Ascending aorta (tissue), 2 donors: ENCODE measurements around the gene AMPD1. TPM values are rescaled to one million over a fixed set of nuclear protein-coding genes. Genes with fewer than 3 reads are reported as not detected.

Experiments
- DNase-seq, 2 donors: peaks; one replicate each; pipeline ENCODE4 v3.0.0-alpha.2; 2019; ENCODE audit warnings: low spot score in 2 of 2
- H3K27ac ChIP-seq, 2 donors: fragments of 200-600 bp; sonication (generic); one replicate each; pipeline ENCODE4 v1.5.1; 2016 to 2017; ENCODE audit warnings: mild to moderate bottlenecking in 1 of 2
- H3K27me3 ChIP-seq: fragments of 200-600 bp; sonication (generic); one replicate; pipeline ENCODE4 v1.5.1; 2017
- H3K36me3 ChIP-seq, 2 donors: fragments of 200-600 bp; sonication (generic); one replicate each; pipeline ENCODE4 v1.5.1; 2016
- H3K4me1 ChIP-seq, 2 donors: fragments of 200-600 bp; sonication (generic); one replicate each; pipeline ENCODE4 v1.5.1; 2016 to 2017; ENCODE audit warnings: mild to moderate bottlenecking in 1 of 2
- H3K4me3 ChIP-seq, 2 donors: fragments of 200-600 bp; sonication (generic); one replicate each; pipeline ENCODE4 v1.5.1; 2016 to 2017; ENCODE audit warnings: mild to moderate bottlenecking in 1 of 2
- H3K9me3 ChIP-seq, 2 donors: fragments of 200-600 bp; sonication (generic); one replicate each; pipeline ENCODE4 v1.5.1; 2016
- intact Hi-C: fragments of 100-400 bp; cut with DNase I; formaldehyde crosslinking; loops from one replicate; pipeline ENCODE4 v1.15.1; 2023
- total RNA-seq: library from RNA; depleted of rRNA; stranded (reverse); fragments of >200 nt; gene quantifications from one replicate; pipeline ENCODE4 v1.1.0, GENCODE V29; 2016
- TF ChIP-seq, protein P1 (sequence below), 3 experiments: fragments of 200-600 bp in 2 of 3; fragments of 450-650 bp in 1 of 3; sonication (generic) in 2 of 3; IDR thresholded peaks; one replicate each; pipeline ENCODE4 v1.5.1; 2016 to 2019; ENCODE audit warnings: antibody characterized with exemption in 3 of 3, mild to moderate bottlenecking in 1 of 3, moderate library complexity in 1 of 3

Gene AMPD1
- total RNA-seq, result not detected

DNA sequence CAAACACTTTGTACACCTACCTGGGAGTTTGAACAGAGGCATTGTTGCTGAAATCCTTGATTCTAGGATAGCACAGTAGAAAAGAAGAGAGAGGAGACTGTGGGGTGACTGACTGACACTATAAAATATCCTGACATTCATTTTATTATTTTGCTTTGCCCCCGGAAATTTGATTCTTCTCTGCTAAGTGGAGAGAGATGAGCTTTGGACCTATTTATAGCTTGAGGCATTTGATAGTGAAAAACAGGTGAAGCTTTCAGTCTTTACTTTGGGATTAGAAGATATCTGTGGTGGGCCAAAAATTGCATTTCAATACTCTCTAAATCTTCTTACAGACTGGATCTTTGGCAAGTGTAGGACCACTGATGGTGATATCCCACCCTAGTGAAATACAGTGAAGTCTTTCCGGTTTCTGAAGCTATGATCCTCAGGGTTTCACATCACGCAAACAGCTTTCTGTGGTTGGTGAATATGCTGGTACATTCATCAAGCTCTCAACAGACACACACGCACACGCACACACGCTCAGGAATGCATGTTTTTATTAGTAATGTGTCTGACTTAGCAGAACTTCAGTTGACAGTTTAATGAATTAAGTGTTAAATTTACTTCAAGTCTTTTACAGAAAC is at the start of gene AMPD1:
AMPD1 (minus strand) TSS at position 117 of the 629 bp plus-strand sequence; CDS start at position 42, 75 bp downstream.
- no peaks in the 10 kb centered on the region for H3K27me3 ChIP-seq
- no peaks in the 10 kb centered on the region for H3K9me3 ChIP-seq
- intact Hi-C loops, result no loop called here
- no peak within 1 kb of the TSS for H3K27ac ChIP-seq
- no peak for DNase-seq
- no peaks in the 10 kb centered on the region for H3K4me1 ChIP-seq
- H3K36me3 ChIP-seq, result no peaks in the 10 kb centered on the region
- H3K4me3 ChIP-seq, result no peak within 1 kb of the TSS
- TF ChIP-seq, protein P1, sequence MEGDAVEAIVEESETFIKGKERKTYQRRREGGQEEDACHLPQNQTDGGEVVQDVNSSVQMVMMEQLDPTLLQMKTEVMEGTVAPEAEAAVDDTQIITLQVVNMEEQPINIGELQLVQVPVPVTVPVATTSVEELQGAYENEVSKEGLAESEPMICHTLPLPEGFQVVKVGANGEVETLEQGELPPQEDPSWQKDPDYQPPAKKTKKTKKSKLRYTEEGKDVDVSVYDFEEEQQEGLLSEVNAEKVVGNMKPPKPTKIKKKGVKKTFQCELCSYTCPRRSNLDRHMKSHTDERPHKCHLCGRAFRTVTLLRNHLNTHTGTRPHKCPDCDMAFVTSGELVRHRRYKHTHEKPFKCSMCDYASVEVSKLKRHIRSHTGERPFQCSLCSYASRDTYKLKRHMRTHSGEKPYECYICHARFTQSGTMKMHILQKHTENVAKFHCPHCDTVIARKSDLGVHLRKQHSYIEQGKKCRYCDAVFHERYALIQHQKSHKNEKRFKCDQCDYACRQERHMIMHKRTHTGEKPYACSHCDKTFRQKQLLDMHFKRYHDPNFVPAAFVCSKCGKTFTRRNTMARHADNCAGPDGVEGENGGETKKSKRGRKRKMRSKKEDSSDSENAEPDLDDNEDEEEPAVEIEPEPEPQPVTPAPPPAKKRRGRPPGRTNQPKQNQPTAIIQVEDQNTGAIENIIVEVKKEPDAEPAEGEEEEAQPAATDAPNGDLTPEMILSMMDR (IDR thresholded peaks at IDR 0.05), result no peak

DNA sequence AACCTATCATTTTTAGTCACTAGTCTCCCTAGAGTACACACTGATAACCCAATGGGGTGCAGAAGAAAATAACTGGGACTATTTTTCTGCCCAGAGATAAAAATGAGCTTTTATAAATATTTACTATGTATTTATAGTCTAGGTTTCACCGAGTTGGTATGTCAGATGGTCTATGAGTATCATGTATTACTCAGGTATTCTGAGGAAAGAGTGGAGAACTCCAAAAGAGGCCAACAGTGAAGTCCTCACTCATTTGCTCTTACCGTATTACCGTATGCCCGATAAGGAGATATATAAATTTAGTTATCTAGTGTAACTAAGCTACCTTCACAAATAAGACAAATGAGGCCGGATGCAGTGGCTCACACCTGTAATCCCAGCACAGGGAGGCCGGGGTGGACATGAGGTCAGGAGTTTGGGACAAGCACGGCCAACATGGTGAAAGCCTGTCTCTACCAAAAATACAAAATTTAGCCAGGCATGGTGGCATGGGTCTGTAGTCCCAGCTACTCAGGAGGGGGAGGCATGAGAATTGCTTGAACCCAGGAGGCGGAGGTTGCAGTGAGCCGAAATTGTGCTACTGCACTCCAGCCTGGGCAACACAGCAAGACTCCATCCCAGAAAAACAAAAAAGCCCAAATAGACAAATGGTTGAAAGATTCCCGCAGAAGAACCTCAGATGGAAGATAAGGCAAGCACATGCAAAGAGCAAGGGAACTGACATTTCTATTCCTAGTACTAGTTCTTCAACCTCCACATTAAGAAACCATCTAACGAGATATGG is 46.8 kb upstream of the AMPD1 start:
- Histone ChIP-seq H3K4me1 (no peaks in the 10 kb centered on the region), H3K4me3 (no peak overlapping the region), H3K27me3 (no peaks in the 10 kb centered on the region), H3K9me3 (no peaks in the 10 kb centered on the region), H3K36me3 (peaks cover 16 to 43% of the 10 kb centered on the region in 2 donors), H3K27ac (no peak overlapping the region)
- intact Hi-C loops, result no loop called here
- TF ChIP-seq, protein P1 (IDR thresholded peaks at IDR 0.05), result no peak
- DNase-seq, result no peak

DNA sequence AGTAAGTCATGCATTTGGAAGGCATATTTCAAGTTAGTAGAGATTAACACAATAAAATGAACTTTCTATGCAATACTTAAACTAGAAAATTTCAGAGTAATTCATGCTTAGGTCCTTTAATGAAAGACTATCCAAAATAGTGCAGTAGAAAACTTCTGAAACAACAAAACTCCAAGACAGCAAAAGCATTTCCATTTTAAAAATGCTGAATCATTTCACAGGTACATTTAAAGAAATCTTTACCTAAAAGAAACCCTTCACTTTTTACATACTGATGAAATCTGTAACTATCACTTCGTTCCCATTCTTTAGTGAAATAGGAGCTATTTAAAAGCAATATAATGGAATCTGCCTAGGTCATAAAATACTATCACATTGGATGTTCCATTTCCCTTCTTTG is 45.0 kb upstream of the AMPD1 start:
- H3K27me3 ChIP-seq, result no peaks in the 10 kb centered on the region
- TF ChIP-seq, protein P1 (IDR thresholded peaks at IDR 0.05), result no peak
- no peak for DNase-seq
- intact Hi-C loops, result no loop called here
- H3K4me3 ChIP-seq, result no peak overlapping the region
- H3K27ac ChIP-seq, result no peak overlapping the region
- H3K36me3 ChIP-seq, result peaks cover 33 to 50% of the 10 kb centered on the region in 2 donors
- no peaks in the 10 kb centered on the region for H3K9me3 ChIP-seq
- H3K4me1 ChIP-seq, result no peaks in the 10 kb centered on the region

DNA sequence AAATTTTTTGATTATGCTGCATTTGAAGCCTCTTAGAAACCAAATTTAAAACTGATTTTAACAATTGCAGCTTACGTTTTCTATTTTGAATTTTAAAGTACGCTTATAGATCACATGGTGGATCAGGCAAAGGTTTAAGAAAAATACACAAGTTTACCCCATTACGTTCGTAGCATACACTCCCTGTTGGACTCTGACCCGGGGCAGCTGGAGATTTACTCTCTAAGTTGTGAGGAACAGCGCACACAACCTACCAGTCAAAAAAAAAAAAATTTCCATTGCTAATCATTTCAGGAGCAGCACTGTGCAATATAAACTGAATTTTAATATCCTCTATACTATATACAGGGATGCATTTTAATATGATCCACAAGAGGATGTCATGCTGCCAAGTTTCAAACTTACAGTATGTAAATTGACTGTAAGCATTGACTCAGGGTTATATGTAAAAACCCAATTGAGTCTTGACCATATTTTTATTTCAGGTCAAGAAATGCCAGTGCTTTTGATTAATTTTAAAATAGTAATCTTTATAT is 42.0 kb upstream of the AMPD1 start:
- TF ChIP-seq, protein P1 (IDR thresholded peaks at IDR 0.05), result no peak
- no peaks in the 10 kb centered on the region for H3K27me3 ChIP-seq
- H3K27ac ChIP-seq, result no peak overlapping the region
- H3K4me3 ChIP-seq, result no peak overlapping the region
- H3K36me3 ChIP-seq, result peaks cover 52 to 65% of the 10 kb centered on the region in 2 donors
- H3K9me3 ChIP-seq, result no peaks in the 10 kb centered on the region
- intact Hi-C loops, result no loop called here
- no peaks in the 10 kb centered on the region for H3K4me1 ChIP-seq
- DNase-seq, result no peak

DNA sequence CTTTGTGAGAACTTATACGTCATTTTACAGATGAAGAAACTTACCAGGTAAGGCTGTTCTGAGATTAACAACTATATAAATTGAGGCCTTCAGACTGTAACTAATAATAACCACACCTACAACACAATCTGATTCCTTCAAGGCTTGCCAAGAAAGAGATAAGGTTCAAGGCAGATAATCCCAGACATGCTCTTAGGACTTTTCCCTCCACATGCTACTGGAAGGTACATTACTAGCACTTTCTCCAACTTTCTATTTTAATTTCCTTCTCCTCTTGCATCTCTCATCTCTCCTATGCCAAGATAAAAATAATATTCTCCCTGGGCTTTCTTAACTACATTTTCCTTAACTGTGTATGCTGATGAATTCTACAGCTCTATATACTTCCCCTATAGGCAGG is 40.1 kb upstream of the AMPD1 start:
- H3K27me3 ChIP-seq, result no peaks in the 10 kb centered on the region
- no peak overlapping the region for H3K27ac ChIP-seq
- H3K36me3 ChIP-seq, result peaks cover 63 to 76% of the 10 kb centered on the region in 2 donors
- no peak for DNase-seq
- no peak overlapping the region for H3K4me3 ChIP-seq
- TF ChIP-seq, protein P1 (IDR thresholded peaks at IDR 0.05), result no peak
- no peaks in the 10 kb centered on the region for H3K9me3 ChIP-seq
- intact Hi-C loops, result no loop called here
- no peaks in the 10 kb centered on the region for H3K4me1 ChIP-seq
